GM15510 (cell line): ENCODE measurements around the gene SLC25A13.

Source experiments
- POLR2A ChIP-seq: IDR thresholded peaks from 3 replicates; pipeline ENCODE4 v1.6.1; 2011; ENCODE audit warnings: borderline replicate concordance; ENCODE audit not compliant: insufficient read length; ENCODE audit errors: extremely low read depth

SLC25A13 gene

DNA sequence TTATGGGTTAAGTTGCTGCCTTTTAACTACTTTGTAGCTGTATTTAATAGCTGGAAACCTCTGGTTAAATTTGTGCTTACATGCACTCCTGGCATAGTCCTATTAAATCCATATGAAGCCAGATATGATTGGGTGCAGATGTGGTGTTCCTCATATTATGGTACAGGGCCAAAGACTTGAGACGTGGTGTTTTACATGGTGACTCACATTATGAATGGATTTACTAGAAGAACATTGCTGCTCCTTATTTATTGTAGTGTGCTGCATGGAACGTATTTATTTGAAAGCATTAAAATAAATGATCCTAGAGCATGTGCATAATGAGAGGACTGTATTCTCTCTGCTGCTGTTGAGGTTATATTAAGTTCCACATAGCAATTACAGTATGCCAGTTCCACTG, 224.1 kb downstream of the SLC25A13 start:
- no peak for TF ChIP-seq POLR2A

- no peak for TF ChIP-seq POLR2A
Measured at GRCh38 chr7:96093435-96093834, 228.5 kb downstream of the SLC25A13 start.

DNA sequence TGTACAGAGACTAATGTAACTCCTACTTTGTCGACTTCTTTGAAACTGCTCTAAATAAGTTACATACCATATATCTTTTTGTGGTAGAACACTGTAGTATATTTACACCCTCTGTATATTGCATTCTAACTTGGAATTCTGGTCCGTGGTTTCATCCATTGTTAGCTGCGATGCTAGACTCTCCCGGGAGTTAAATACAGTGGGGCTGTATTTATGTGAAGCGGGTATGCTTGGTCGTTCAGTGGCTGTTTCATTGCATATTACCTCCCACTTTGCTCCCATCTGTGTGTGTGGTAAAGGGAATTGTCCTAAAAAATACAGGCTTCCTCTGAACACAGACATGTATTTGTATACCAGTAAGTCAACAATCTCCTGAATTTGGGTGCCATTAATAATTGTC, 231.1 kb downstream of the SLC25A13 start:
- no peak for TF ChIP-seq POLR2A

DNA sequence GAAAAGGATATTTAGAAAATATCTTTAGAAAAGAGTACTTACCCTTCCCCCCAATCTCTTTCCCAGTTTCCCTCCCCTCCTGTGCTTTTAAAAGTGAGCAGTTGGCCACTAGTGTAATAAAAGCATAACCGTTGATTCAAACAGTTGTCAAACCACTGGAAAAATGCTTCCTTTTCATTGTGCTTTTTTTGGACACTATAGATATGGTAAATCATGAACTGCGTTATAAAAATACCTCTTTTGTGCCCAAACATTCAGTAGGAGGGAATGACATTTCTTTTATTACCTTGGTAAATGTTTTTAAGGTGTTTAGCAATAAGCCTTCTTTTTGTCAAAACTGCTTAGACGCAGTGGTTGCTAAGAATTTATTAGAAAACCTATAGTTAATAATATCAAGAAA, 232.4 kb downstream of the SLC25A13 start:
- TF ChIP-seq POLR2A = no peak

DNA sequence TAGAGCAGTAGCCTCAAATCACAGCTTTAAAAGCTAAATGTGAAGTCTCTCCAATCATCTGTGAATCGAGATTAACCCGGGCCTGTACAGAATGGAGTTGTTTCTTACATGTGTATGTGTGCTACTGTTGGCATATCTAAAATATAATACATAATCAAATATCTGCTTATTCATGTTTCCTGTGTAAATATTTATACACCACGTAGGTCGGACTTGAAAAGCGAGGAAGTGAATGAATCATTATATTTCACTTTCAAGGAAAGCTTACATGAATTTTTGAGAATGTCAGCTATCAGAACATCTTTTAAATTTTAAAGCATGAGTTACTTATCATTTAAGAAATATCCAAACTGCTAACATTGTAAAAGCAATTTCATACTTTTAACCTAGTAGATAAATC, 233.3 kb downstream of the SLC25A13 start:
- no peak for TF ChIP-seq POLR2A

DNA sequence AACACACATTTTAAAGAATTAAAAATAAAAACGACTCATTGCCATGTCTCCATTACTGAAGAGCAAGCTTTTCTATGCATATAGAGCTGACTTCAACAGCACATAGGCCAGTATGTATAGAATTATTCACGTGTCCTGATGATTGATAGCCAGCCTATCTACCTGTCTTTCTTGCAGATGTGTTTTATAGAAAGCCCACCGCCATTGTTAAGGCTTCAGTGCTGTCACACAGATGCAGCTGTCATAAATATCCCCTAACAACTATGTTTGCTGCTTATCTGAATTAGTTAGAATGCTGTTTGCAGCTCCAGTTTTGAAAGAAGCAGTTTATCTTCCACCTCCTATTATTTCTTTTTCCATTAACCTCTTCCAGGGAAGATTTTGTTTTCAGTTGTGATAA, 235.9 kb downstream of the SLC25A13 start:
- no peak for TF ChIP-seq POLR2A

- TF ChIP-seq POLR2A = no peak
Measured at GRCh38 chr7:96084881-96085553, 236.9 kb downstream of the SLC25A13 start.

DNA sequence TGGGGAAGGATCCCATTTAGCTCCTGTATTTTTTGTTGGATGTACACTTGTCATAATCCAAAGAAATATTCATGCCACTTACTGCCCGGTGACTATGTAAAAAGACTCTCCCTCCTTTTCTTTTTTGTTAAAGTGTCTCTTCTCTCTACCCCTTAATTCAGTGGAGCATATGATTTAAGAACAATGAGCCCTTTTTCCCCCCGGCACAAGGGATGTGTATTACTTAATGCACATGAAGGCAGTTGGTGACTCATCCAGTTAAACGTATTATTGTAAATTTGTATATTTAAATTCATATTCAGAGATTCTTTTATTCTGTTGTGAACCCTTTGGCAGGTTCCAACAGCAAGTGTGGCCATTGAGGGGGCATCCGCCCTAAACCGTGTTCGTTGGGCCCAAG, 241.9 kb downstream of the SLC25A13 start:
- TF ChIP-seq POLR2A = no peak

DNA sequence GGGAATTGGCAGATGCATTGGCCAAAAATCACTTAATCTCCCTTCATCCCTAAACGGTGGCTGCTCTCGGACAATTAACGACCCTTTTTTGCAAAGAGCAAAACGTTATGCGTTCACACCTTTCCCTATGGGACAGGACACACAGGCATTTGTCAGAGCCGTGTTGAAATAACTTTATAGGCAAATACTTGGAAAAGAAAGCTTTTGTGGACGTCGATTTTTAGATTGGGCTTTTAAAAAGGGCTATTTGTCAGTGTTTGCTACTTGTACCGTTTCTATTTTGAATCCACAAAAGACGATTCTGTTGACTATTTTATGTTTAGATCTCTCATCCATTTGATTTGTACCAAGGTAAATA, 245.6 kb downstream of the SLC25A13 start:
- no peak for TF ChIP-seq POLR2A

GRCh38 chr7:96075510-96076349, 246.2 kb downstream of the SLC25A13 start:
- TF ChIP-seq POLR2A = no peak

DNA sequence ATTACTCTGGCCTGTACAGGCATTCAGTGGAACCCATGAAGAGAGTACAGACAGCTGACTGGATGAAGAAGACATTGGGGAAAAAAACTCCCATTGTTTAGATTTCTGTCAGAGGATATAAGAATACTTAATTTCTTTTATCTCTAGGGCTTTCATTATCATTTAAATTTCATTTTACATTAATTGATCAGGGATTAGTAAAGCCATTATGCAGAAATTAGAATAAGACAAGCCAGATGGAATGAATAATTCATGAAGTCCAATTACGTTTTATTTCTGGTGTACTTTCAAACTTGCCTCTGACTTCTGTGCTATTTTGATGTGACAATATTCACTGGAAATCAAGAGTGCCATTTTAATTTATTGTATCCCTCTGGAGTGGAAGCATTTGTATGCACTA, 247.0 kb downstream of the SLC25A13 start:
- no peak for TF ChIP-seq POLR2A
